GM18519 (cell line): ENCODE results near the gene ZFYVE9.

Experiments
- ATAC-seq: cut with Tn5 transposase; IDR thresholded peaks from one replicate; pipeline ENCODE4 v1.9.1; 2021; ENCODE audit warnings: mild to moderate bottlenecking, moderate library complexity; ENCODE audit not compliant: unreplicated experiment, low FRiP score

Gene ZFYVE9

GRCh38 chr1:52321061-52321460 is 179.2 kb downstream of the ZFYVE9 start:
- no peak for ATAC-seq

- ATAC-seq, result no peak
Measured at GRCh38 chr1:52323731-52324130, 181.8 kb downstream of the ZFYVE9 start.

GRCh38 chr1:52325786-52326185 is 183.9 kb downstream of the ZFYVE9 start:
- no peak for ATAC-seq

- ATAC-seq, result no peak
Measured at GRCh38 chr1:52328615-52329014, 186.7 kb downstream of the ZFYVE9 start.

- ATAC-seq, result no peak
Measured at GRCh38 chr1:52332411-52332810, 190.5 kb downstream of the ZFYVE9 start.

GRCh38 chr1:52334906-52335528 is 193.1 kb downstream of the ZFYVE9 start:
- ATAC-seq, result no peak

GRCh38 chr1:52337439-52337838 is 195.6 kb downstream of the ZFYVE9 start:
- no peak for ATAC-seq

- no peak for ATAC-seq
Measured at GRCh38 chr1:52341655-52342260, 199.9 kb downstream of the ZFYVE9 start.

GRCh38 chr1:52343979-52344378 is 202.1 kb downstream of the ZFYVE9 start:
- no peak for ATAC-seq

- no peak for ATAC-seq
Measured at GRCh38 chr1:52345252-52345651, 203.4 kb downstream of the ZFYVE9 start.

- ATAC-seq, result no peak
Measured at GRCh38 chr1:52346653-52347052, 204.8 kb downstream of the ZFYVE9 start.

GRCh38 chr1:52348704-52349300 is 206.9 kb downstream of the ZFYVE9 start:
- ATAC-seq, result no peak

- ATAC-seq, result no peak
Measured at GRCh38 chr1:52352690-52353089, 210.8 kb downstream of the ZFYVE9 start.

GRCh38 chr1:52355436-52355835 is 213.5 kb downstream of the ZFYVE9 start:
- no peak for ATAC-seq

GRCh38 chr1:52355847-52356505 is 214.1 kb downstream of the ZFYVE9 start:
- no peak for ATAC-seq

GRCh38 chr1:52356818-52357355 is 215.0 kb downstream of the ZFYVE9 start:
- no peak for ATAC-seq

- ATAC-seq, result no peak
Measured at GRCh38 chr1:52357397-52357796, 215.5 kb downstream of the ZFYVE9 start.

GRCh38 chr1:52358851-52359497 is 217.1 kb downstream of the ZFYVE9 start:
- ATAC-seq, result no peak

- no peak for ATAC-seq
Measured at GRCh38 chr1:52359676-52360594, 218.0 kb downstream of the ZFYVE9 start.

- no peak for ATAC-seq
Measured at GRCh38 chr1:52360595-52360968, 218.7 kb downstream of the ZFYVE9 start.
